ENCODE results near the gene NKAP. TPM values are rescaled to one million over a fixed set of nuclear protein-coding genes. Genes with fewer than 3 reads are reported as not detected.

NKAP gene
- total RNA-seq, 2 experiments from 2014 or later, result 6.9 to 11.9 TPM

DNA sequence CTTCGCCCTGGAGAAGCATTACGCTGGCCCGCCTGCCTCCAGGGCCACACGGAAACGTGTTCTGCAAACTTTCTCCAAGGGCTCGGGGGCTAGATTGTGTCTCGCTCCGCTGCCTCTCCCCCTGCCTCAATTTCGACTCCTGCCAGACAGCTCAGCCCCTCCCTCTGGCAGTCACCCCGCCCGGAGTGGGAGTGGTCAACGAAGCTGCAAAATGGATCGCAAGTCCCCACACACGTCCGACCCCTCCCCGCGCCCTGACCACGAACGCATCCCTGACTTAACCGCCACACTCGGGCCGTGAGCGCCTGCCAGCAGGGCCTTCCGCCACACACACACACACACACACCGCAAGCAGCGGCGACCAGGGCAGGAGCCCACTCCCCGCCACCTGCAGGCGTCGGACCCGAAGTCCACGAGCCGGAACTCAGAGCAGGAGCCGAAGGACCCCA lies 47.0 kb upstream of the NKAP start:
- no peaks in the 10 kb centered on the region for H4K20me1 ChIP-seq (ENCODE audit: insufficient read depth, low read length)
- no peaks in the 10 kb centered on the region for H3K9me2 ChIP-seq (ENCODE audit: insufficient read depth, low read length)
- H3K4me3 ChIP-seq (ENCODE audit: low read depth, low read length, poor library complexity, severe bottlenecking), result no peak overlapping the region
- no TSS peak for BruUV-seq (replicated peaks)
- no peak for DNase-seq (ENCODE audit: low spot score)
- H3K79me2 ChIP-seq (ENCODE audit: insufficient read depth, low read depth, low read length), result no peaks in the 10 kb centered on the region
- POLR2A ChIA-PET, result interaction anchor here (1.4 kb wide), 1 partner anchor 45 kb away, joined by 3 read pairs; no protein-coding TSS in a partner anchor
- no peak overlapping the region for H3K27ac ChIP-seq (ENCODE audit: low read depth, low read length, poor library complexity, severe bottlenecking)
- CTCF ChIA-PET (ENCODE audit: unreplicated experiment), result no interaction called here
- no peak overlapping the region for H3K4me2 ChIP-seq (ENCODE audit: low read length)
- H3K36me3 ChIP-seq (ENCODE audit: insufficient read depth, low read length), result no peaks in the 10 kb centered on the region
- TF ChIP-seq, protein P1, sequence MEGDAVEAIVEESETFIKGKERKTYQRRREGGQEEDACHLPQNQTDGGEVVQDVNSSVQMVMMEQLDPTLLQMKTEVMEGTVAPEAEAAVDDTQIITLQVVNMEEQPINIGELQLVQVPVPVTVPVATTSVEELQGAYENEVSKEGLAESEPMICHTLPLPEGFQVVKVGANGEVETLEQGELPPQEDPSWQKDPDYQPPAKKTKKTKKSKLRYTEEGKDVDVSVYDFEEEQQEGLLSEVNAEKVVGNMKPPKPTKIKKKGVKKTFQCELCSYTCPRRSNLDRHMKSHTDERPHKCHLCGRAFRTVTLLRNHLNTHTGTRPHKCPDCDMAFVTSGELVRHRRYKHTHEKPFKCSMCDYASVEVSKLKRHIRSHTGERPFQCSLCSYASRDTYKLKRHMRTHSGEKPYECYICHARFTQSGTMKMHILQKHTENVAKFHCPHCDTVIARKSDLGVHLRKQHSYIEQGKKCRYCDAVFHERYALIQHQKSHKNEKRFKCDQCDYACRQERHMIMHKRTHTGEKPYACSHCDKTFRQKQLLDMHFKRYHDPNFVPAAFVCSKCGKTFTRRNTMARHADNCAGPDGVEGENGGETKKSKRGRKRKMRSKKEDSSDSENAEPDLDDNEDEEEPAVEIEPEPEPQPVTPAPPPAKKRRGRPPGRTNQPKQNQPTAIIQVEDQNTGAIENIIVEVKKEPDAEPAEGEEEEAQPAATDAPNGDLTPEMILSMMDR (conservative IDR thresholded peaks at IDR 0.05; ENCODE audit: low read length), result no peak
- TF ChIP-seq EZH2phosphoT487 (IDR thresholded peaks at IDR 0.05; ENCODE audit: borderline replicate concordance, low read depth, low read length), result no peak
- H2AFZ ChIP-seq (ENCODE audit: low read length), result no peak overlapping the region
- H3K4me1 ChIP-seq (ENCODE audit: insufficient read depth, low read length, poor library complexity, severe bottlenecking), result peaks cover 17% of the 10 kb centered on the region
- intact Hi-C loops (cut with micrococcal nuclease; ENCODE audit: unreplicated experiment), result no loop called here
- H3K9me3 ChIP-seq (ENCODE audit: low read length), result no peaks in the 10 kb centered on the region

DNA sequence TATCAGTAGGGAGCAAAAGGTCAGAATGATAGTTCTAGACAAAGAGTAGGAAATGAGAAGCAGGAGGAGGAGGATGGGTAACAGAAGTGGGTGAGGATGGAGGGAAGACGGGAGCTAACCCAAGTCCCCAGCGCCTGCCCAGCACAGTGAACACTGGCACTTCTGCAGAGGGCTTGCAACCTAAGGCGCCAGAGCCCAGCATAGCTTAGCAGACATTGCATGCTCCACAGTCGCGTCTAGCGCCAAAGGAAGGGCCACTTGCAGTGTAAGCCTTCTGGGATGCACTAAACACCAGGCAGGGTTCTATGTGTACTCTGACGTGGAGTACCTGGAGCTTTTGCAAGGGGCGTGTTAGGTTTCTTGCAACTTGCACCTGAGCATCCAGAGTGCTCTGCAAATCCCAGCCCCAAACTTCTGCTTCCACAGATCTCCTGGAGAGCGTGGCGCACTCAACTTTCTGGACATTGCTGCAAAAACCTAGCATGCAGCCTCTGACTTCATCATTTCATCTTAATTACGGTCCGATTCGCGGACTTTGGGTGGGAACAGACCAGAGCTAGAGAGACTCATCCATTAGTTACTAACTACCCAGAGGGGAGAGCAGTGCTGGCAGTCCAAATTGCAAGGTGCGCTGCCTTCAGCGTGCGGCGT lies 46.5 kb upstream of the NKAP start:
- Histone ChIP-seq H2AFZ (ENCODE audit: low read length) (no peak overlapping the region), H3K9me2 (ENCODE audit: insufficient read depth, low read length) (no peaks in the 10 kb centered on the region), H3K27ac (ENCODE audit: low read depth, low read length, poor library complexity, severe bottlenecking) (no peak overlapping the region), H3K4me1 (ENCODE audit: insufficient read depth, low read length, poor library complexity, severe bottlenecking) (peaks cover 14% of the 10 kb centered on the region), H3K9me3 (ENCODE audit: low read length) (no peaks in the 10 kb centered on the region), H3K4me3 (ENCODE audit: low read depth, low read length, poor library complexity, severe bottlenecking) (no peak overlapping the region), H3K4me2 (ENCODE audit: low read length) (no peak overlapping the region), H3K79me2 (ENCODE audit: insufficient read depth, low read depth, low read length) (no peaks in the 10 kb centered on the region), H4K20me1 (ENCODE audit: insufficient read depth, low read length) (no peaks in the 10 kb centered on the region), H3K36me3 (ENCODE audit: insufficient read depth, low read length) (no peaks in the 10 kb centered on the region)
- DNase-seq (ENCODE audit: low spot score), result no peak
- CTCF ChIA-PET (ENCODE audit: unreplicated experiment), result no interaction called here
- POLR2A ChIA-PET, result no interaction called here
- BruUV-seq (replicated peaks), result no TSS peak
- intact Hi-C loops (cut with micrococcal nuclease; ENCODE audit: unreplicated experiment), result loop anchor here (10.0 kb wide), 2 partner anchors 45 to 155 kb away; no protein-coding TSS in a partner anchor
- no peak for TF ChIP-seq EZH2phosphoT487 (IDR thresholded peaks at IDR 0.05; ENCODE audit: borderline replicate concordance, low read depth, low read length)
- TF ChIP-seq, protein P1 (conservative IDR thresholded peaks at IDR 0.05; ENCODE audit: low read length), result no peak

DNA sequence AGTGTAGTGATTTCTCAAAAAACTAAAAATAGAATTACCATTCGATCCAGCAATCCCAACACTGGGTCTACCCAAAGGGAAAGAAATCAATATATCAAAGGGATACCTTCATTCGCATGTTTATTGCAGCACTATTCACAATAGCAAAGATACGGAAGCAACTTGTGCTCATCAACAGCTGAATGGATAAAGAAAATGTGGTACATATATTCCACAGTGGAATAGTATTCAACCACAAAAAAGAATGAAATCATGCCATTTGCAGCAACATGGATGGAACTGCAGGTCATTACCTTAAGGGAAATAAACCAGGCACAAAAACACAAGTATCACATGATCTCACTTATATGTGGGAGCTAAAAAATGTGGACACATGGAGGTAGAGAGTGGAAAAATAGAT lies 42.7 kb upstream of the NKAP start:
- Histone ChIP-seq H3K9me2 (ENCODE audit: insufficient read depth, low read length) (no peaks in the 10 kb centered on the region), H3K9me3 (ENCODE audit: low read length) (no peaks in the 10 kb centered on the region), H3K36me3 (ENCODE audit: insufficient read depth, low read length) (no peaks in the 10 kb centered on the region), H3K79me2 (ENCODE audit: insufficient read depth, low read depth, low read length) (no peaks in the 10 kb centered on the region), H4K20me1 (ENCODE audit: insufficient read depth, low read length) (no peaks in the 10 kb centered on the region), H3K4me2 (ENCODE audit: low read length) (no peak overlapping the region), H2AFZ (ENCODE audit: low read length) (no peak overlapping the region), H3K27ac (ENCODE audit: low read depth, low read length, poor library complexity, severe bottlenecking) (no peak overlapping the region), H3K4me3 (ENCODE audit: low read depth, low read length, poor library complexity, severe bottlenecking) (no peak overlapping the region), H3K4me1 (ENCODE audit: insufficient read depth, low read length, poor library complexity, severe bottlenecking) (no peaks in the 10 kb centered on the region)
- intact Hi-C loops (cut with micrococcal nuclease; ENCODE audit: unreplicated experiment), result loop anchor here (10.0 kb wide), 2 partner anchors 49 to 159 kb away; no protein-coding TSS in a partner anchor
- POLR2A ChIA-PET, result interaction anchor here (0.7 to 1.2 kb wide), 2 partner anchors 12 to 40 kb away, joined by 3 read pairs; no protein-coding TSS in a partner anchor
- TF ChIP-seq, protein P1 (conservative IDR thresholded peaks at IDR 0.05; ENCODE audit: low read length), result no peak
- TF ChIP-seq EZH2phosphoT487 (IDR thresholded peaks at IDR 0.05; ENCODE audit: borderline replicate concordance, low read depth, low read length), result no peak
- DNase-seq (ENCODE audit: low spot score), result no peak
- BruUV-seq (replicated peaks), result no TSS peak
- CTCF ChIA-PET (ENCODE audit: unreplicated experiment), result no interaction called here

All from OCI-LY7 (cell line).